GM12878 (cell line): ENCODE results near the gene FAM216A. TPM values are rescaled to one million over a fixed set of nuclear protein-coding genes. Genes with fewer than 3 reads are reported as not detected.

ENCODE experiments used
- ATF7 ChIP-seq: fragments of 450-650 bp; IDR thresholded peaks from 2 replicates; pipeline ENCODE4 v1.6.1; 2016; ENCODE audit warnings: low read depth, mild to moderate bottlenecking
- DPF2 ChIP-seq: fragments of 450-650 bp; IDR thresholded peaks from 2 replicates; pipeline ENCODE4 v1.6.1; 2017; ENCODE audit warnings: mild to moderate bottlenecking
- GABPA ChIP-seq: IDR thresholded peaks from 2 replicates; pipeline ENCODE4 v1.6.1; 2014; ENCODE audit warnings: antibody characterized with exemption, low read depth, mild to moderate bottlenecking, inconsistent platforms
- POLR2AphosphoS5 ChIP-seq: IDR thresholded peaks from 2 replicates; pipeline ENCODE4 v1.6.1; 2011; ENCODE audit warnings: mild to moderate bottlenecking, low read length, inconsistent platforms
- RBBP5 ChIP-seq: fragments of 200-600 bp; sonication (generic); conservative IDR thresholded peaks from 2 replicates; pipeline ENCODE4 v1.6.1; 2016
- STAT1 ChIP-seq: fragments of 450-650 bp; conservative IDR thresholded peaks from 2 replicates; pipeline ENCODE4 v1.6.1; 2014; ENCODE audit warnings: antibody characterized with exemption, mild to moderate bottlenecking
- STAT3 ChIP-seq: IDR thresholded peaks from 2 replicates; pipeline ENCODE4 v1.6.1; 2011; ENCODE audit warnings: low read depth, low read length, improper control_type of control experiment
- ZNF622 ChIP-seq: fragments of 450-650 bp; IDR thresholded peaks from 2 replicates; pipeline ENCODE4 v1.6.1; 2017; ENCODE audit warnings: mild to moderate bottlenecking, inconsistent platforms
- polyA plus RNA-seq, 11 experiments: library from polyadenylated mRNA; depleted of rRNA in 4 of 11; unstranded in 6 of 11; stranded (reverse) in 5 of 11; fragments of >200 nt; fragmentation: Nextera tagmentation in 4 of 11; fragmentation: Illumina TruSeq in 1 of 11; extraction: Ambion mirVana in 4 of 11; extraction: Trizol in 1 of 11; gene quantifications; 1 replicate in 1 of 11; 2 replicates in 10 of 11; pipeline versions ENCODE4 v1.2.1 to v1.2.3, GENCODE V29; 2011 to 2016; ENCODE audit warnings: inconsistent platforms in 2 of 11, missing spikeins in 2 of 11, low read depth in 1 of 11
- total RNA-seq, 4 experiments: library from RNA; depleted of rRNA in 3 of 4; stranded (reverse); fragments of >200 nt in 3 of 4; fragmentation: Illumina TruSeq in 1 of 4; extraction: Trizol in 1 of 4; gene quantifications; 2 replicates each; pipeline versions ENCODE4 v1.2.1 to v1.2.3, GENCODE V29; 2013 to 2021
- TF ChIP-seq, protein P1 (sequence below): fragments of 450-650 bp; IDR thresholded peaks from 2 replicates; pipeline ENCODE4 v1.6.1; 2014; ENCODE audit warnings: mild to moderate bottlenecking
- TF ChIP-seq, protein P2 (sequence below), 3 experiments: IDR thresholded peaks in 2 of 3; conservative IDR thresholded peaks in 1 of 3; 2 replicates each; pipeline ENCODE4 v1.5.1; 2011; ENCODE audit warnings: low read depth in 3 of 3, low read length in 3 of 3, mild to moderate bottlenecking in 3 of 3, control low read depth in 2 of 3, moderate library complexity in 2 of 3, inconsistent platforms in 1 of 3, mixed read lengths in 1 of 3; ENCODE audit not compliant: control insufficient read depth in 2 of 3, insufficient read depth in 1 of 3; ENCODE audit errors: extremely low read depth in 1 of 3
- TF ChIP-seq, protein P3 (sequence below): fragments of 450-650 bp; IDR thresholded peaks from 2 replicates; pipeline ENCODE4 v1.6.1; 2017; ENCODE audit warnings: mild to moderate bottlenecking, low read depth, inconsistent platforms; ENCODE audit not compliant: poor library complexity, severe bottlenecking
- TF ChIP-seq, protein P4 (sequence below): fragments of 450-650 bp; formaldehyde crosslinking; IDR thresholded peaks from 2 replicates; pipeline ENCODE4 v1.4.0; 2022; ENCODE audit warnings: mild to moderate bottlenecking, moderate library complexity
- TF ChIP-seq, protein P5 (sequence below): fragments of 450-650 bp; IDR thresholded peaks from 2 replicates; pipeline ENCODE4 v1.6.1; 2017; ENCODE audit warnings: low read depth, mild to moderate bottlenecking, moderate library complexity
- TF ChIP-seq, protein P6 (sequence below): IDR thresholded peaks from 2 replicates; pipeline ENCODE4 v1.6.1; 2012; ENCODE audit warnings: improper control_type of control experiment, low read depth, low read length; ENCODE audit not compliant: insufficient replicate concordance

Gene FAM216A
- total and polyA plus RNA-seq, 10 of the 15 experiments (the other 5 are each of a cell fraction or from before 2014, with no cell fraction given), result 15.0 to 48.3 (median 35.0) TPM

DNA sequence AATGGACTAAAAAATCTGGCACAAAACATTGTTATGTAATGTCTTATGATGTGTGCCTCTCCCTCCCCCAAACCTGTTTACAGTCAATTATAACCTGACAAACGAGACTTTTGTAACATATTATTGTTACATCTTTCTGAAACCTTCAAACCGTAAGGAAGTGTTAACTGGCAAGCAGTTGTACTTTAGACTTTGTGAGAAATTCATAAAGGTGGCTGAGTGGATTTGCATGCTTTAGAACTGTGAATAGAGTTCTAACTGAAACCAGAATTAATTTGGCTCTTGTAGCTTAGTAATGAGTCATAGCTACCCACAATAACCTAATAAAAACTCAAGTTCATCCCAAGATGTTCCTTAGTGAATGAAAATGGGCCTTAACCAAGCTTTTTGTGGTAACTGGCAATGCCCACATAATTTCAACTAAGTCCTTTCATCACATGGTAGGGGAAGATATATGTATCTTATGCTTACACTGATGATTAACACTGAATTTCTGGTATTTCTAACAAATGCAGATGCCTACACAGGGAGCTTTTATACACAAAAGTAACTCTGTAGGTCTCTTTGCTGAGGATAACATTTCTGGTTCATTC lies 63.2 kb downstream of the FAM216A start (continued):
- TF ChIP-seq, protein P1, sequence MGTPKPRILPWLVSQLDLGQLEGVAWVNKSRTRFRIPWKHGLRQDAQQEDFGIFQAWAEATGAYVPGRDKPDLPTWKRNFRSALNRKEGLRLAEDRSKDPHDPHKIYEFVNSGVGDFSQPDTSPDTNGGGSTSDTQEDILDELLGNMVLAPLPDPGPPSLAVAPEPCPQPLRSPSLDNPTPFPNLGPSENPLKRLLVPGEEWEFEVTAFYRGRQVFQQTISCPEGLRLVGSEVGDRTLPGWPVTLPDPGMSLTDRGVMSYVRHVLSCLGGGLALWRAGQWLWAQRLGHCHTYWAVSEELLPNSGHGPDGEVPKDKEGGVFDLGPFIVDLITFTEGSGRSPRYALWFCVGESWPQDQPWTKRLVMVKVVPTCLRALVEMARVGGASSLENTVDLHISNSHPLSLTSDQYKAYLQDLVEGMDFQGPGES, result no peak
- TF ChIP-seq, protein P2, sequence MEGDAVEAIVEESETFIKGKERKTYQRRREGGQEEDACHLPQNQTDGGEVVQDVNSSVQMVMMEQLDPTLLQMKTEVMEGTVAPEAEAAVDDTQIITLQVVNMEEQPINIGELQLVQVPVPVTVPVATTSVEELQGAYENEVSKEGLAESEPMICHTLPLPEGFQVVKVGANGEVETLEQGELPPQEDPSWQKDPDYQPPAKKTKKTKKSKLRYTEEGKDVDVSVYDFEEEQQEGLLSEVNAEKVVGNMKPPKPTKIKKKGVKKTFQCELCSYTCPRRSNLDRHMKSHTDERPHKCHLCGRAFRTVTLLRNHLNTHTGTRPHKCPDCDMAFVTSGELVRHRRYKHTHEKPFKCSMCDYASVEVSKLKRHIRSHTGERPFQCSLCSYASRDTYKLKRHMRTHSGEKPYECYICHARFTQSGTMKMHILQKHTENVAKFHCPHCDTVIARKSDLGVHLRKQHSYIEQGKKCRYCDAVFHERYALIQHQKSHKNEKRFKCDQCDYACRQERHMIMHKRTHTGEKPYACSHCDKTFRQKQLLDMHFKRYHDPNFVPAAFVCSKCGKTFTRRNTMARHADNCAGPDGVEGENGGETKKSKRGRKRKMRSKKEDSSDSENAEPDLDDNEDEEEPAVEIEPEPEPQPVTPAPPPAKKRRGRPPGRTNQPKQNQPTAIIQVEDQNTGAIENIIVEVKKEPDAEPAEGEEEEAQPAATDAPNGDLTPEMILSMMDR (IDR thresholded peaks at IDR 0.05 in 2 of 3, conservative IDR thresholded peaks at IDR 0.05 in 1 of 3; ENCODE audit: control insufficient read depth in 2 of 3, extremely low read depth in 1 of 3, insufficient read depth in 1 of 3, low read depth in 3 of 3, low read length in 3 of 3), result no peak
- TF ChIP-seq, protein P3, sequence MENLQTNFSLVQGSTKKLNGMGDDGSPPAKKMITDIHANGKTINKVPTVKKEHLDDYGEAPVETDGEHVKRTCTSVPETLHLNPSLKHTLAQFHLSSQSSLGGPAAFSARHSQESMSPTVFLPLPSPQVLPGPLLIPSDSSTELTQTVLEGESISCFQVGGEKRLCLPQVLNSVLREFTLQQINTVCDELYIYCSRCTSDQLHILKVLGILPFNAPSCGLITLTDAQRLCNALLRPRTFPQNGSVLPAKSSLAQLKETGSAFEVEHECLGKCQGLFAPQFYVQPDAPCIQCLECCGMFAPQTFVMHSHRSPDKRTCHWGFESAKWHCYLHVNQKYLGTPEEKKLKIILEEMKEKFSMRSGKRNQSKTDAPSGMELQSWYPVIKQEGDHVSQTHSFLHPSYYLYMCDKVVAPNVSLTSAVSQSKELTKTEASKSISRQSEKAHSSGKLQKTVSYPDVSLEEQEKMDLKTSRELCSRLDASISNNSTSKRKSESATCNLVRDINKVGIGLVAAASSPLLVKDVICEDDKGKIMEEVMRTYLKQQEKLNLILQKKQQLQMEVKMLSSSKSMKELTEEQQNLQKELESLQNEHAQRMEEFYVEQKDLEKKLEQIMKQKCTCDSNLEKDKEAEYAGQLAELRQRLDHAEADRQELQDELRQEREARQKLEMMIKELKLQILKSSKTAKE, result peak; percentile 96
- no peak for TF ChIP-seq ZNF622
- TF ChIP-seq, protein P4, sequence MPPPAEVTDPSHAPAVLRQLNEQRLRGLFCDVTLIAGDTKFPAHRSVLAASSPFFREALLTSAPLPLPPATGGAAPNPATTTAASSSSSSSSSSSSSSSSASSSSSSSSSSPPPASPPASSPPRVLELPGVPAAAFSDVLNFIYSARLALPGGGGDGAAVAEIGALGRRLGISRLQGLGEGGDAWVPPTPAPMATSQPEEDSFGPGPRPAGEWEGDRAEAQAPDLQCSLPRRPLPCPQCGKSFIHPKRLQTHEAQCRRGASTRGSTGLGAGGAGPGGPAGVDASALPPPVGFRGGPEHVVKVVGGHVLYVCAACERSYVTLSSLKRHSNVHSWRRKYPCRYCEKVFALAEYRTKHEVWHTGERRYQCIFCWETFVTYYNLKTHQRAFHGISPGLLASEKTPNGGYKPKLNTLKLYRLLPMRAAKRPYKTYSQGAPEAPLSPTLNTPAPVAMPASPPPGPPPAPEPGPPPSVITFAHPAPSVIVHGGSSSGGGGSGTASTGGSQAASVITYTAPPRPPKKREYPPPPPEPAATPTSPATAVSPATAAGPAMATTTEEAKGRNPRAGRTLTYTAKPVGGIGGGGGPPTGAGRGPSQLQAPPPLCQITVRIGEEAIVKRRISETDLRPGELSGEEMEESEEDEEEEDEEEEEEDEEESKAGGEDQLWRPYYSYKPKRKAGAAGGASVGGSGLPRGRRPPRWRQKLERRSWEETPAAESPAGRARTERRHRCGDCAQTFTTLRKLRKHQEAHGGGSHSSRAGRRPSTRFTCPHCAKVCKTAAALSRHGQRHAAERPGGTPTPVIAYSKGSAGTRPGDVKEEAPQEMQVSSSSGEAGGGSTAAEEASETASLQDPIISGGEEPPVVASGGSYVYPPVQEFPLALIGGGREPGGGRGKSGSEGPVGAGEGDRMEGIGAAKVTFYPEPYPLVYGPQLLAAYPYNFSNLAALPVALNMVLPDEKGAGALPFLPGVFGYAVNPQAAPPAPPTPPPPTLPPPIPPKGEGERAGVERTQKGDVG, result no peak
- no peak for TF ChIP-seq RBBP5
- peak; percentile 76; the same call in 1 of the 2 replicates for TF ChIP-seq STAT3
- peak; percentile 97 for TF ChIP-seq ATF7
- TF ChIP-seq, protein P5, sequence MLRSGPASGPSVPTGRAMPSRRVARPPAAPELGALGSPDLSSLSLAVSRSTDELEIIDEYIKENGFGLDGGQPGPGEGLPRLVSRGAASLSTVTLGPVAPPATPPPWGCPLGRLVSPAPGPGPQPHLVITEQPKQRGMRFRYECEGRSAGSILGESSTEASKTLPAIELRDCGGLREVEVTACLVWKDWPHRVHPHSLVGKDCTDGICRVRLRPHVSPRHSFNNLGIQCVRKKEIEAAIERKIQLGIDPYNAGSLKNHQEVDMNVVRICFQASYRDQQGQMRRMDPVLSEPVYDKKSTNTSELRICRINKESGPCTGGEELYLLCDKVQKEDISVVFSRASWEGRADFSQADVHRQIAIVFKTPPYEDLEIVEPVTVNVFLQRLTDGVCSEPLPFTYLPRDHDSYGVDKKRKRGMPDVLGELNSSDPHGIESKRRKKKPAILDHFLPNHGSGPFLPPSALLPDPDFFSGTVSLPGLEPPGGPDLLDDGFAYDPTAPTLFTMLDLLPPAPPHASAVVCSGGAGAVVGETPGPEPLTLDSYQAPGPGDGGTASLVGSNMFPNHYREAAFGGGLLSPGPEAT, result peak; percentile 97
- no peak for TF ChIP-seq GABPA
- peak; percentile 97 for TF ChIP-seq DPF2
- TF ChIP-seq STAT1, result no peak
- no peak; the same call in 1 of the 2 replicates for TF ChIP-seq POLR2AphosphoS5
- TF ChIP-seq, protein P6, sequence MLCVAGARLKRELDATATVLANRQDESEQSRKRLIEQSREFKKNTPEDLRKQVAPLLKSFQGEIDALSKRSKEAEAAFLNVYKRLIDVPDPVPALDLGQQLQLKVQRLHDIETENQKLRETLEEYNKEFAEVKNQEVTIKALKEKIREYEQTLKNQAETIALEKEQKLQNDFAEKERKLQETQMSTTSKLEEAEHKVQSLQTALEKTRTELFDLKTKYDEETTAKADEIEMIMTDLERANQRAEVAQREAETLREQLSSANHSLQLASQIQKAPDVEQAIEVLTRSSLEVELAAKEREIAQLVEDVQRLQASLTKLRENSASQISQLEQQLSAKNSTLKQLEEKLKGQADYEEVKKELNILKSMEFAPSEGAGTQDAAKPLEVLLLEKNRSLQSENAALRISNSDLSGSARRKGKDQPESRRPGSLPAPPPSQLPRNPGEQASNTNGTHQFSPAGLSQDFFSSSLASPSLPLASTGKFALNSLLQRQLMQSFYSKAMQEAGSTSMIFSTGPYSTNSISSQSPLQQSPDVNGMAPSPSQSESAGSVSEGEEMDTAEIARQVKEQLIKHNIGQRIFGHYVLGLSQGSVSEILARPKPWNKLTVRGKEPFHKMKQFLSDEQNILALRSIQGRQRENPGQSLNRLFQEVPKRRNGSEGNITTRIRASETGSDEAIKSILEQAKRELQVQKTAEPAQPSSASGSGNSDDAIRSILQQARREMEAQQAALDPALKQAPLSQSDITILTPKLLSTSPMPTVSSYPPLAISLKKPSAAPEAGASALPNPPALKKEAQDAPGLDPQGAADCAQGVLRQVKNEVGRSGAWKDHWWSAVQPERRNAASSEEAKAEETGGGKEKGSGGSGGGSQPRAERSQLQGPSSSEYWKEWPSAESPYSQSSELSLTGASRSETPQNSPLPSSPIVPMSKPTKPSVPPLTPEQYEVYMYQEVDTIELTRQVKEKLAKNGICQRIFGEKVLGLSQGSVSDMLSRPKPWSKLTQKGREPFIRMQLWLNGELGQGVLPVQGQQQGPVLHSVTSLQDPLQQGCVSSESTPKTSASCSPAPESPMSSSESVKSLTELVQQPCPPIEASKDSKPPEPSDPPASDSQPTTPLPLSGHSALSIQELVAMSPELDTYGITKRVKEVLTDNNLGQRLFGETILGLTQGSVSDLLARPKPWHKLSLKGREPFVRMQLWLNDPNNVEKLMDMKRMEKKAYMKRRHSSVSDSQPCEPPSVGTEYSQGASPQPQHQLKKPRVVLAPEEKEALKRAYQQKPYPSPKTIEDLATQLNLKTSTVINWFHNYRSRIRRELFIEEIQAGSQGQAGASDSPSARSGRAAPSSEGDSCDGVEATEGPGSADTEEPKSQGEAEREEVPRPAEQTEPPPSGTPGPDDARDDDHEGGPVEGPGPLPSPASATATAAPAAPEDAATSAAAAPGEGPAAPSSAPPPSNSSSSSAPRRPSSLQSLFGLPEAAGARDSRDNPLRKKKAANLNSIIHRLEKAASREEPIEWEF, result peak; percentile 73
